ENCODE results near the gene ADAT1.

ADAT1 gene

DNA sequence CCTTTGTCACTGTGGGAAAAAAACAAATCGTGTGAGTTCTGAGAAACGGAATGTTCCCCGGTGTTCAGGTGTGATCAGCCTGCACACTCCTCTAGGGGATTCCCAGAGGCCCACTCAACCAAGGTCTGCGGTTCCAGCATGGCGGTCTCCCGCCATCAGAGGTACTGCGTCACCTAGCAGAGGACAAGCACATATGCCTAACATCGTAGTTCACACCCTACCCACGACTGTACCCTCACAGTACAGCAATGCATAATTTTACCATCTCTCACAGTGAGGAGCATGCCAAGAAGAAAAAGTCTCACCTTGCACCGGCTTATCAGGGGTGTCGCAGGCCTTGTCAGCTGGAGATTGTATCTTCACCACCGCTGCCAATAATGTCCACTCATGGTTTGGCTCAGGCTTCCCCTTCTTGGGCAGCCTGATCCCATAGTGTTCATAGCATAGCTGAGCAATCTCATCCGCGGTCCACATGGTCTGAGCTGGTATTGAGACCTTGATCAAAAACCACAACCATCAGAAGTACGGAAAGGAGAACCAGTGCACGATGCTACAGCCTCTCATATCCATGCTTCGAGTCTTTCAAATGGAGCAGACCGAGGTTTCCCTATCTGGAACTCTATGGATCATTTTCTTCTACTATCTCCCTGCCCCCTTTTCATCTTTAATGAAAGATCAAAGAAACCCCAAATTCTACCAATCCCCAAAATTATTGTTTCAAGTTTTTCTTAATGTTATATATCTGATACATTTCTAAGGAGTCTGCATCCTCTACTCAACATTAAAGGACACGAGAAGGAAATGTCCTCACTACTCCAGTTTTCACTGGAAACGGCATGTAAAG, 2.5 kb downstream of the ADAT1 start:
- TF ChIP-seq, protein P1, sequence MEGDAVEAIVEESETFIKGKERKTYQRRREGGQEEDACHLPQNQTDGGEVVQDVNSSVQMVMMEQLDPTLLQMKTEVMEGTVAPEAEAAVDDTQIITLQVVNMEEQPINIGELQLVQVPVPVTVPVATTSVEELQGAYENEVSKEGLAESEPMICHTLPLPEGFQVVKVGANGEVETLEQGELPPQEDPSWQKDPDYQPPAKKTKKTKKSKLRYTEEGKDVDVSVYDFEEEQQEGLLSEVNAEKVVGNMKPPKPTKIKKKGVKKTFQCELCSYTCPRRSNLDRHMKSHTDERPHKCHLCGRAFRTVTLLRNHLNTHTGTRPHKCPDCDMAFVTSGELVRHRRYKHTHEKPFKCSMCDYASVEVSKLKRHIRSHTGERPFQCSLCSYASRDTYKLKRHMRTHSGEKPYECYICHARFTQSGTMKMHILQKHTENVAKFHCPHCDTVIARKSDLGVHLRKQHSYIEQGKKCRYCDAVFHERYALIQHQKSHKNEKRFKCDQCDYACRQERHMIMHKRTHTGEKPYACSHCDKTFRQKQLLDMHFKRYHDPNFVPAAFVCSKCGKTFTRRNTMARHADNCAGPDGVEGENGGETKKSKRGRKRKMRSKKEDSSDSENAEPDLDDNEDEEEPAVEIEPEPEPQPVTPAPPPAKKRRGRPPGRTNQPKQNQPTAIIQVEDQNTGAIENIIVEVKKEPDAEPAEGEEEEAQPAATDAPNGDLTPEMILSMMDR (conservative IDR thresholded peaks at IDR 0.05): no peak
- no peak overlapping the region for H3K27ac ChIP-seq

DNA sequence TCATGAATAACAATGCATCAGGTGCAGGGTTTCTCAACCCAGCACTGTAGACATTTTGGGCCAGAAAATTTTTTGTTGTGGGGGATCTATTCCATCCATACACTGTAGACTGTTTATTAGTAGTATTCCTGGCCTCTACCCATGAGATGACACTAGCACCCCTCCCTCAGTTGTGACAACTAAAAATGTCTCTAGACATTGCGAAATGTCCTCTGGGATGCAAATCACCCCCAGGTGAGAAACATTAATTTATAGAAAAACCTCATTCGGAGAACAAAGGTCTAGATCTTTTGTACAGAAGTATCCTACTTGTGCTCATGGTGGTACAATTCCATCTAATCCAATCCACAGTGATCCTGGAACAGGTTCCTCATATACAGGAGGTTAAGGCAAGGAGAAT, 4.3 kb downstream of the ADAT1 start:
- no peak overlapping the region for H3K27ac ChIP-seq
- TF ChIP-seq, protein P1 (conservative IDR thresholded peaks at IDR 0.05): no peak

DNA sequence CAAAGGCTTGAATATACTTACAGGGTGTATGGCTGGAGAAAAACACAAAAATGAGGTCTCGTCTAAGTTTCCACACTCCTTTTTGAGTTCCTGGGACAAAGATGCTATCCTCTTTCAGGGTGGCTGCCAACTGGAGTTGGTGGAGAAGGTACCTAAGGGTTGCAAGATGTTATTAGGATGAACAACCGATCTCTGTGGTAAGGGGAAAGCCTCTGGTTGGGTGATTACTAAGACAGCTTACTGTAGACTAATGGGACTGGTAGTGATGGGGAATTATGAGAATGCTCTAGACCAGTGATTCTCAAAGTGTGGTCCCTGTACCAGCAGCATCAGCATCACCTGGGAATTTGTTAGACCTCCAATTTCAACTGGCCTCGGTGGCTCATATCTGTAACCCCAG, 6.0 kb downstream of the ADAT1 start:
- TF ChIP-seq, protein P1 (conservative IDR thresholded peaks at IDR 0.05): no peak
- no peak overlapping the region for H3K27ac ChIP-seq

DNA sequence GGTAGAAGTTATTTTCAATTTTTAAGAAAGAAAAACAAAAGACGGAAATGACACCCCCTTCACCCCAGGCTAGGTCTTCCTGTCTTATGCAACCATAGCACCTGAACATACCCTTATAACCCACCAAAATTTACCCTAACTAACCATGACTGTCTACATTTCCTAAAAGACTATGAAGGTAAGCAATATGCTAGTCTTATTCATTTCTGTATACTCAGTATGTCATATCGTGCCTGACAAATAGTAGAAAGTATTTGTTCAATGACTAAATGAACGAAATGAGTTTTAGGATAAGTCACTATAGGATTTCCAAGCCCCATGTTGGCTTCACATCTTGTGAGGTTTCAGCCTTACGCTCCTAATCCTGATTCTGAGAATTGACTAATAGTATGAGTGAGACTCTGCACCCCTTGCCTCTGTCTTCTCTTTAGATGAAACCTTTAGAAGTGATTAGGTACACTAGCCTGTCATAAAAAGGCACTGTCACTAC, 6.5 kb downstream of the ADAT1 start:
- H3K27ac ChIP-seq: no peak overlapping the region
- TF ChIP-seq, protein P1 (conservative IDR thresholded peaks at IDR 0.05): no peak

DNA sequence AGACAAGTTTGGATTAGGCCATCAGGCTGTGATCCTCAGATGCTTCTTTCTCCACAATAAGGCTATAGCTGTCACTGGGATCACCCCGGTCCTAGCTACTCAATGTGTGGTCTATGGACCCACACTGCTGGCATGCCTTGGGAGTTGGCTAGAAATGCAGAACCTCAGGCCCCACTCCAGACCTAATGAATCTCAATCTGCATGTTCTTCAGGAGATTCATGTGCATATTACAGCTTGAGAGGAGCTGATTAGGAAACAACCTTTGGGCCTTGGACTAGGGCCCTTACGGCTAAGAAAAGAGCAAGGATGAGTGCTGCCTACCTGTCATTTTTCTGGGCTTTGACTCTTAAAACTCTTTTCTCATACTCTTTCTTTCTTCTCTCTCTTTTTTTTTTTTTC, 7.5 kb downstream of the ADAT1 start:
- TF ChIP-seq, protein P1 (conservative IDR thresholded peaks at IDR 0.05): no peak
- H3K27ac ChIP-seq: no peak overlapping the region

DNA sequence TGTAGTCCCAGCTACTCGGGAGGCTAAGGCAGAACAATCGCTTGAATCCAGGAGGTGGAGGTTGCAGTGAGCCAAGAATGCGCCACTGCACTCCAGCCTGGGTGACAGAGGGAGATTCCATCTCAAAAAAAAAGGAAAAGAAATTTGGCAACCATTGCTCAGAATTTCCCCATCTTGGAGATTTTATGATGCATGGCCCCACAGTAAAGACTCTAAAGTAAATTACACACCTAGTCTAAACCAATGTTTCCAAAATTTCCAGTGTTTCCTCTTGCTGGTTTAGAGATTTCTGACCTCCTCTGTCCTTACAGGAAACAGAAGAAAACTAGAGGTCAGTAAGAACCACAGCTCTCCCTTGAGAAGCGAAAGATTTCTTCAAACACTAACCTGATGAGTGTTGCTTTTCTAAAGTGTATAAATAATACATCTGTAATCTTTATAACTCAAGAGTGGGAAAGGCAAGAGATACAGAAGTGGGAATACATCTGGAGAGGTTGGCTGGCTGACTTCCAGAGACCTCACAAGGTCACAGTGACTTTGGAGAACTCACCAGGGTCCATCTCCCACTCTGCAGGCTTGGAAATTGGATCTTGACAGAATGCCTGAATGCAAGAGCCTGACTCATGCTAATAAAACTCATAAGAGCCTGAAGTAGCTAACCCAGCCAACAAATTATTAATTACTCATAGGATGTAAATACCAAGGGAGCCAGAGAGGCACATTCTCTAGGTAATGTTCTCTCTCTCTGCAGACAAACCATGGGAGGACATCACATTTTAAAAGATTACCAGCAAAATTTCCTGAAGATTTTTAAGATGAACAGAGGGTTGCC, 8.8 kb downstream of the ADAT1 start:
- H3K27ac ChIP-seq: no peak overlapping the region
- TF ChIP-seq, protein P1 (conservative IDR thresholded peaks at IDR 0.05): no peak

DNA sequence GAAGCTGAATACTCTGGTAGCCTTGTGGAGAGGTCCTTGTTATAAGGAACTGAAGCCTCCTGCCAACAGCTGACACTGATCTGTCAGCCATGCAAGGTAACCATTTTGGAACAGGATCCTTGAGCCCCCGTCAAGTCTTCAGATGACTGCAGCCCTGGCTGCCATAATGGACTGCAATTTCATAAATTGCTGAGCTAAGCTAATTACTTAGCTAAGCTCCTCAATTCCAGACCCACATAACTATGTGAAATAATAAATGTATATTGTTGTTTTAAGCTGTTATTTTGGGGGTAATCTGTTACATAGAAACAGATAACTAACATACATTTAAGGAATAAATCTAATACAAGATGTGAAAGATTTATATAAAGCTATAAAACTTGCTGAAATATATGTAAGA, 16.6 kb downstream of the ADAT1 start:
- H3K27ac ChIP-seq: no peak overlapping the region
- TF ChIP-seq, protein P1 (conservative IDR thresholded peaks at IDR 0.05): no peak
